ENCODE data around the gene GMPR2. TPM values are rescaled to one million over a fixed set of nuclear protein-coding genes. Genes with fewer than 3 reads are reported as not detected.

GMPR2 gene
- polyA plus RNA-seq, 3 donors = 84.4 to 84.7 (median 84.5) TPM

DNA sequence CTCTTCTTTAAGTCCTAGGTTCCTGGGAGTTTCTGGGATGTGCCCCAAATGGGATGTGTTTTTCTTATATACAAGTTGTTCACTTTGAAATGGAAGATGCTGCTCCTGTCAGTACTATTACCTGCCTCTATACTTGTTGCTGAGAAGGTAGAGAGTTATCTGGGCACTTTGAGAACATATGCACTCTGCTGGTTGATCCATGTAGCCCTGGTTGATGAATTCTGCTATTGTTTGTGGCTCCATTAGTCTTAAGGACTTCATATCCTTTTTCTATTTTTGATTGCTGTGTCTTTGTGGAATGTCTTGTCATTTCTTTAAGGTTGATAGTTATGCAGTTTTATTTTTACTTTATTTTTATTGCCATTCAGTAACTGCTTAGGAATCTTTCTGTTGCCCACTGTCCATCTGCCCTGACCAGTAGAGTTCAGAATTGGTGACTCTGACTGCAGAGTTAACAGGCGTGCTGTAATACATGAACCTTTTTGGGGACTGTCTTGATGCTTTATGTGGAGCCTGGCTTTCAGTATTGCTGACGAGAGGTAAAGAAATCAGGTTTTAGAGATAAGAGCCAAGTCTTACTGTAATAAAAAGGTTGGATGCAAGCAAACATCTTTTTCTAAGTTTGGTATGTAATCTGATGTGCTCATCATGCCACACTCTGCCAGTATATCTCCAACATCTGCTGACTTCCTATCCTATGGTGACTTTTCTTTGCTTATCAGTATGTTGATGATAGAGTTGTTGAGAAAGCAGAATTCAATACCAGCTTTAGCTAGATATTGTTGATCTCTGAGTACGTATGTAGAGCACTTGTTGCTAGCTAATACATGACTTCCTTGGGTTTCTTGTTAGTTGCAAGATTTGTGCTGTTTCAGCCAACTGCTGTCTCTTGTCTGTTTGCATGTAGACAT, 1.6 kb downstream of the GMPR2 start:
- TF ChIP-seq, protein P1, sequence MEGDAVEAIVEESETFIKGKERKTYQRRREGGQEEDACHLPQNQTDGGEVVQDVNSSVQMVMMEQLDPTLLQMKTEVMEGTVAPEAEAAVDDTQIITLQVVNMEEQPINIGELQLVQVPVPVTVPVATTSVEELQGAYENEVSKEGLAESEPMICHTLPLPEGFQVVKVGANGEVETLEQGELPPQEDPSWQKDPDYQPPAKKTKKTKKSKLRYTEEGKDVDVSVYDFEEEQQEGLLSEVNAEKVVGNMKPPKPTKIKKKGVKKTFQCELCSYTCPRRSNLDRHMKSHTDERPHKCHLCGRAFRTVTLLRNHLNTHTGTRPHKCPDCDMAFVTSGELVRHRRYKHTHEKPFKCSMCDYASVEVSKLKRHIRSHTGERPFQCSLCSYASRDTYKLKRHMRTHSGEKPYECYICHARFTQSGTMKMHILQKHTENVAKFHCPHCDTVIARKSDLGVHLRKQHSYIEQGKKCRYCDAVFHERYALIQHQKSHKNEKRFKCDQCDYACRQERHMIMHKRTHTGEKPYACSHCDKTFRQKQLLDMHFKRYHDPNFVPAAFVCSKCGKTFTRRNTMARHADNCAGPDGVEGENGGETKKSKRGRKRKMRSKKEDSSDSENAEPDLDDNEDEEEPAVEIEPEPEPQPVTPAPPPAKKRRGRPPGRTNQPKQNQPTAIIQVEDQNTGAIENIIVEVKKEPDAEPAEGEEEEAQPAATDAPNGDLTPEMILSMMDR (IDR thresholded peaks at IDR 0.05) = no peak

DNA sequence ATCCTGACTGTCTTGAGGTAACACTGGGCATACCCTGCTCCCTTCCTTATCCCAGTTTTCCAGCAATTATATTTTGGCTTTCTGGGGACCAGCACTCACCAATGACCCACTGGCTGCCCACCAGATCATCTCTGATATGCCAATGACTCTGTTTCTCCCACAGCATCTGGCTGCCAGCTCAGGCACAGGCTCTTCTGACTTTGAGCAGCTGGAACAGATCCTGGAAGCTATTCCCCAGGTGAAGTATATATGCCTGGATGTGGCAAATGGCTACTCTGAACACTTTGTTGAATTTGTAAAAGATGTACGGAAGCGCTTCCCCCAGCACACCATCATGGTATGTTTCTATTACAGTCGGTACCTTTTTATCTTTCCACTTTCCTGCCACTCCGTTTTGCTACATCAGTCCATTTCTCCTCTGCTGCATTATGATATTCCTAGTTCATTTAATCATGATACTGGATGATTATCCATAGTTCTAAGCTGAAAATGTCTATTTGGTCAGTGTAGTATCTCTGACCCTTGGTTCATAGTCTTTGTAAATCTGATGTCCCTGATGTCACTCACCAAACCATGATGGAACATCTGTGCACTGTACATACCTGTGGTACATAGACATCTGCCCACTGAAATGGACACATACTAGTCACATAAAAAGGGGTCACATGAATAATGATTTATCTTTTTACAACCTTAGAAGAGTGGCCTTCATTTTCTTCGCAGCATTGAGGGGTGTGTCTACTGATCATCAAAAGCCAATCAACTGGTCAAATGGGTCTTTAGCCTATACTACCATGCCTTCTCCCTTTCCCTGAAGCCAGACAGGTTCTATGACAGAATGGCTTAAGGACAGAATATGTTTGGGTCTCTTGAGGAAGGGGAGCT, 3.3 kb downstream of the GMPR2 start:
- H3K27me3 ChIP-seq (ENCODE audit: control insufficient read depth in 2 of 2, insufficient read depth in 2 of 2, low read length in 2 of 2) = no peaks in the 10 kb centered on the region
- DNase-seq = no peak
- no peaks in the 10 kb centered on the region for H3K9me3 ChIP-seq (replicated peaks in 1 of 2; ENCODE audit: control insufficient read depth in 1 of 2, insufficient read depth in 1 of 2, low read length in 2 of 2)
- no peak overlapping the region for H3K4me3 ChIP-seq (replicated peaks in 1 of 3; ENCODE audit: low read depth in 2 of 3, low read length in 3 of 3)
- H3K27ac Mint-ChIP-seq = peak overlapping the region in 1 of 7 donors; percentile 44
- H3K9ac ChIP-seq (ENCODE audit: insufficient read depth, low read length, poor library complexity, severe bottlenecking) = no peak overlapping the region
- intact Hi-C loops (cut with micrococcal nuclease) = loop anchor here in 1 of 2 donors (10.0 kb wide), 1 partner anchor 101 kb away; the partner anchor contains the start of genes FITM1 and PSME1
- no peaks in the 10 kb centered on the region for H3K27me3 Mint-ChIP-seq (ENCODE audit: low read depth in 3 of 3)
- H3K36me3 ChIP-seq (replicated peaks in 1 of 2; ENCODE audit: control insufficient read depth in 1 of 2, insufficient read depth in 2 of 2, low read length in 2 of 2) = peaks cover 55 to 71% of the 10 kb centered on the region in 2 donors
- no CpG with 5 or more reads among the region's 5 CpGs for WGBS (ENCODE audit: insufficient coverage)
- H3K4me1 Mint-ChIP-seq = peaks cover 69% of the 10 kb centered on the region
- peaks cover 64 to 67% of the 10 kb centered on the region in 2 donors for H3K36me3 Mint-ChIP-seq
- H3K4me2 ChIP-seq (replicated peaks; ENCODE audit: extremely low read depth, low read length, poor library complexity, severe bottlenecking) = no peak overlapping the region
- H3K4me1 ChIP-seq (ENCODE audit: control insufficient read depth in 1 of 2, insufficient read depth in 2 of 2, low read length in 2 of 2) = peaks cover 48 to 65% of the 10 kb centered on the region in 2 donors
- H3K4me3 Mint-ChIP-seq = no peak overlapping the region
- no peak overlapping the region for H2AFZ ChIP-seq (ENCODE audit: insufficient read depth, low read depth, low read length, poor library complexity, severe bottlenecking)
- H3K9me3 Mint-ChIP-seq = no peaks in the 10 kb centered on the region
- H3K27ac ChIP-seq (ENCODE audit: low read depth in 1 of 2, low read length in 2 of 2) = no peak overlapping the region
- peaks cover 72% of the 10 kb centered on the region for H4K20me1 ChIP-seq (ENCODE audit: insufficient read depth, low read length)
- peaks cover 76% of the 10 kb centered on the region for H3K79me2 ChIP-seq (ENCODE audit: insufficient read depth, low read length)
- TF ChIP-seq, protein P1 (IDR thresholded peaks at IDR 0.05) = no peak

More for the DNA sequence above, 1.6 kb downstream of the GMPR2 start:
- H3K9me3 ChIP-seq (replicated peaks in 1 of 2; ENCODE audit: control insufficient read depth in 1 of 2, insufficient read depth in 1 of 2, low read length in 2 of 2) = no peaks in the 10 kb centered on the region
- H3K4me1 ChIP-seq (ENCODE audit: control insufficient read depth in 1 of 2, insufficient read depth in 2 of 2, low read length in 2 of 2) = peaks cover 34 to 53% of the 10 kb centered on the region in 2 donors
- Mint-ChIP-seq H3K4me3 (no peak overlapping the region), H3K4me1 (peaks cover 57% of the 10 kb centered on the region), H3K36me3 (peaks cover 47 to 51% of the 10 kb centered on the region in 2 donors), H3K27me3 (ENCODE audit: low read depth in 3 of 3) (no peaks in the 10 kb centered on the region), H3K9me3 (no peaks in the 10 kb centered on the region), H3K27ac (peak overlapping the region in 2 of 7 donors; percentile 92 to 98)
- H3K36me3 ChIP-seq (replicated peaks in 1 of 2; ENCODE audit: control insufficient read depth in 1 of 2, insufficient read depth in 2 of 2, low read length in 2 of 2) = peaks cover 39 to 54% of the 10 kb centered on the region in 2 donors
- no peak overlapping the region for H3K9ac ChIP-seq (ENCODE audit: insufficient read depth, low read length, poor library complexity, severe bottlenecking)
- no peak overlapping the region for H3K27ac ChIP-seq (ENCODE audit: low read depth in 1 of 2, low read length in 2 of 2)
- H3K79me2 ChIP-seq (ENCODE audit: insufficient read depth, low read length) = peaks cover 75% of the 10 kb centered on the region
- peak overlapping the region in 1 of 3 experiments; percentile 91 for H3K4me3 ChIP-seq (replicated peaks in 1 of 3; ENCODE audit: low read depth in 2 of 3, low read length in 3 of 3)
- H2AFZ ChIP-seq (ENCODE audit: insufficient read depth, low read depth, low read length, poor library complexity, severe bottlenecking) = no peak overlapping the region
- intact Hi-C loops (cut with micrococcal nuclease) = loop anchor here (5.0 to 10.0 kb wide), 4 partner anchors 37 to 208 kb away; partner anchors contain the start of genes TM9SF1 (in 2 of the 2), FITM1 (in 1 of the 2), LTB4R (in 1 of the 2) and LTB4R2 (in 1 of the 2)
- 91% methylated on average over 1 of the region's 3 CpGs for WGBS (ENCODE audit: insufficient coverage)
- no peaks in the 10 kb centered on the region for H3K27me3 ChIP-seq (ENCODE audit: control insufficient read depth in 2 of 2, insufficient read depth in 2 of 2, low read length in 2 of 2)
- H3K4me2 ChIP-seq (replicated peaks; ENCODE audit: extremely low read depth, low read length, poor library complexity, severe bottlenecking) = peak overlapping the region; percentile 5
- no peak for DNase-seq
- peaks cover 55% of the 10 kb centered on the region for H4K20me1 ChIP-seq (ENCODE audit: insufficient read depth, low read length)

All from CD14-positive monocyte (primary cell).